ENCODE measurements around the gene AQP6. TPM values are rescaled to one million over a fixed set of nuclear protein-coding genes. Genes with fewer than 3 reads are reported as not detected.
A peak's percentile ranks its signal among the peaks of the same experiment; 100 is the strongest.

The AQP6 gene
- total and polyA plus RNA-seq, 2 donors (not counting 3 experiments of a cell fraction or from before 2014, with no cell fraction given): 0.04 TPM; not detected in 1

DNA sequence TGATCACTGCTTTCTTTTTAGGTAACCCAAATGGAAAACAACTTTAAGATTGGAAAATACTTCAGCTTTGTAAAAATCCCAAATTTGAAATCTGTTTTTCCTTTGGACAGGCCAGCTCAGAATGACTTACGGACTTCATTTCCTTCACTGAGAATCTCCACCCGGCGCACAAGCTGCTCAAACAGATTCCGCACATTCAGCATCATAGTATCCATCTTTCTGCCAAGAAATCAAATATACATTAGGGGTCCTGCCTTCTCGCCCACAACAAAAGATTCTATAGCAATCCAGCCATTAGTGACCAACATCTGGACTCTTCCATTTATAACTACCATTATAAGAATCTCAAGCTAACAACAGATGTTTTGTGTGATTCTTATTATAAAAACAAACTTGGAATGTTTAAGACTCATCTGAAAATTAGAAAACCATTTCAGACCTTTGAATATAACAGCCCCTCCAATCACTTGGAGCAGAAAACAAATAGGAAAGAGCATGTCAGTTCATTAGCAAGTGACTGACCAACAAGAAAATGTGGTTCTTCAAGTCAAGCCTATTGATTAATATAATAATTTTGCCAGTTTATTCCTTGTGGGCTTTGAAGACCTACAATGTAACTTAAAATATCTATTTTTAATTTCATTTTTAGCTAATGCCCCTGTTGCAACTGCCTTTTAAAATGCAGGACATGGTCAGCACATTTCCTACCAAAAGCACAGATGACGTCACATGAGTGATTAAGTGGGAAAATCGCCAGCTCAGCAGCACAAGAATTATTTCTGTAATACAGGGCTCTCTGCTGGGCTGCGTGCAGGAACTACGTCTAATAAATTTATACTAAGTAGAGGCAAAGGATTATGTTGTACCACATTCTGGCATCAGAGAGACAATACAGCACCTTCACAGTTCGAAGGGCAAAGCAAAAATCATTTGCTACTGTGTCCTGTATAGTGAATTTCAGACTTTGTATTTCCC is 44.0 kb downstream of the AQP6 start:
- Histone ChIP-seq H3K9me1 (replicated peaks; ENCODE audit: control insufficient read depth, extremely low read depth, insufficient read depth, low read length) (no peaks in the 10 kb centered on the region), H4K20me1 (replicated peaks; ENCODE audit: control insufficient read depth, extremely low read depth, insufficient read depth, low read length) (no peaks in the 10 kb centered on the region), H3K79me2 (ENCODE audit: control insufficient read depth, insufficient read depth, low read length) (peaks cover 77% of the 10 kb centered on the region), H3K9ac (replicated peaks; ENCODE audit: extremely low read depth, insufficient read depth, low read length) (no peak overlapping the region), H3K4me3 (replicated peaks in 1 of 3; ENCODE audit: insufficient read depth in 1 of 3, low read depth in 1 of 3, low read length in 3 of 3) (no peak overlapping the region), H2AFZ (ENCODE audit: low read depth, low read length) (no peak overlapping the region), H3K9me3 (replicated peaks; ENCODE audit: control insufficient read depth, insufficient read depth, low read length) (no peaks in the 10 kb centered on the region), H3K36me3 (ENCODE audit: control insufficient read depth in 2 of 2, extremely low read depth in 1 of 2, insufficient read depth in 2 of 2, low read length in 2 of 2) (no peaks in the 10 kb centered on the region), H3K27ac (ENCODE audit: insufficient read depth, low read depth, low read length) (no peak overlapping the region), H3K27me3 (ENCODE audit: control insufficient read depth in 2 of 2, insufficient read depth in 2 of 2, low read length in 2 of 2) (no peaks in the 10 kb centered on the region), H3K4me1 (ENCODE audit: control insufficient read depth, extremely low read depth, insufficient read depth, low read length) (peaks cover 7% of the 10 kb centered on the region), H3K4me2 (ENCODE audit: insufficient read depth, low read length) (peak overlapping the region; percentile 34)
- no TSS peak for BruUV-seq (replicated peaks)
- DNase-seq (ENCODE audit: low read depth, low spot score) (peak; percentile 83), FAIRE-seq (no peak)
- TF ChIP-seq, protein P1, sequence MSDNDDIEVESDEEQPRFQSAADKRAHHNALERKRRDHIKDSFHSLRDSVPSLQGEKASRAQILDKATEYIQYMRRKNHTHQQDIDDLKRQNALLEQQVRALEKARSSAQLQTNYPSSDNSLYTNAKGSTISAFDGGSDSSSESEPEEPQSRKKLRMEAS (IDR thresholded peaks at IDR 0.05; ENCODE audit: insufficient read depth, insufficient read length): no peak
- TF ChIP-seq JUN (IDR thresholded peaks at IDR 0.05; ENCODE audit: borderline replicate concordance, insufficient read depth, insufficient read length, low read depth) (peak; percentile 69), FOS (IDR thresholded peaks at IDR 0.05; ENCODE audit: borderline replicate concordance, insufficient read depth, low read length) (no peak), EZH2 (IDR thresholded peaks at IDR 0.05; ENCODE audit: borderline replicate concordance, low read depth, low read length, severe bottlenecking) (no peak)
- TF ChIP-seq, protein P2, sequence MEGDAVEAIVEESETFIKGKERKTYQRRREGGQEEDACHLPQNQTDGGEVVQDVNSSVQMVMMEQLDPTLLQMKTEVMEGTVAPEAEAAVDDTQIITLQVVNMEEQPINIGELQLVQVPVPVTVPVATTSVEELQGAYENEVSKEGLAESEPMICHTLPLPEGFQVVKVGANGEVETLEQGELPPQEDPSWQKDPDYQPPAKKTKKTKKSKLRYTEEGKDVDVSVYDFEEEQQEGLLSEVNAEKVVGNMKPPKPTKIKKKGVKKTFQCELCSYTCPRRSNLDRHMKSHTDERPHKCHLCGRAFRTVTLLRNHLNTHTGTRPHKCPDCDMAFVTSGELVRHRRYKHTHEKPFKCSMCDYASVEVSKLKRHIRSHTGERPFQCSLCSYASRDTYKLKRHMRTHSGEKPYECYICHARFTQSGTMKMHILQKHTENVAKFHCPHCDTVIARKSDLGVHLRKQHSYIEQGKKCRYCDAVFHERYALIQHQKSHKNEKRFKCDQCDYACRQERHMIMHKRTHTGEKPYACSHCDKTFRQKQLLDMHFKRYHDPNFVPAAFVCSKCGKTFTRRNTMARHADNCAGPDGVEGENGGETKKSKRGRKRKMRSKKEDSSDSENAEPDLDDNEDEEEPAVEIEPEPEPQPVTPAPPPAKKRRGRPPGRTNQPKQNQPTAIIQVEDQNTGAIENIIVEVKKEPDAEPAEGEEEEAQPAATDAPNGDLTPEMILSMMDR (IDR thresholded peaks at IDR 0.05; ENCODE audit: extremely low read depth in 1 of 2, insufficient read depth in 1 of 2, low read depth in 1 of 2, low read length in 2 of 2): no peak
- intact Hi-C loops (cut with micrococcal nuclease) (no loop called here), dilution Hi-C loops (cut with MboI; ENCODE audit: extremely low pct_ligation_motif_present, low sequenced_read_pairs) (no loop called here)
- ChIA-PET POLR2A (no interaction called here), CTCF (interaction anchor here (0.6 to 2.0 kb wide), 13 partner anchors 8 to 68 kb away, joined by 3 to 8 read pairs (median 5); partner anchors contain the start of genes RACGAP1 and SMARCD1)

Data from endothelial cell of umbilical vein (primary cell).